Measurements from ENCODE around the gene ZDHHC16.
"Not testable (repeated sequence)": the region's sequence is repeated elsewhere in the genome, so short reads cannot be mapped to it uniquely, and the experiment has no call there.

DNA sequence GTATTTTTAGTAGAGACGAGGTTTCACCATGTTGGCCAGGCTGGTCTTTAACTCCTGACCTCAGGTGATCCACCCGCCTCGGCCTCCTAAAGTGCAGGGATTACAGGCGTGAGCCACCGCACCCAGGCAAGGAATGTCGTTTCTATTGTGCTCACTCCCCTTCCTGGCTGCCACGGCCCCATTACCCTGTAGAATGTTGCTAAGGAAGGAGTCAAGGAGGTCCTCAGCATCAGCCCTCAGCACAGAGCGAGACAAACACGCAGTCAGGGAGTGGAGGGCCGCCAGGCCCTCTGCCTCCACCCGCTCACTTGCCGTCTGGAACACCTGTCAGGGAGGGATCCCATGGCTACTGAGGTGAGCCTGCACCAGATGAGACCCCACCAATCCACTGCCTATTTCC, 22.8 kb downstream of the ZDHHC16 start:
- TF ChIP-seq, protein P1, sequence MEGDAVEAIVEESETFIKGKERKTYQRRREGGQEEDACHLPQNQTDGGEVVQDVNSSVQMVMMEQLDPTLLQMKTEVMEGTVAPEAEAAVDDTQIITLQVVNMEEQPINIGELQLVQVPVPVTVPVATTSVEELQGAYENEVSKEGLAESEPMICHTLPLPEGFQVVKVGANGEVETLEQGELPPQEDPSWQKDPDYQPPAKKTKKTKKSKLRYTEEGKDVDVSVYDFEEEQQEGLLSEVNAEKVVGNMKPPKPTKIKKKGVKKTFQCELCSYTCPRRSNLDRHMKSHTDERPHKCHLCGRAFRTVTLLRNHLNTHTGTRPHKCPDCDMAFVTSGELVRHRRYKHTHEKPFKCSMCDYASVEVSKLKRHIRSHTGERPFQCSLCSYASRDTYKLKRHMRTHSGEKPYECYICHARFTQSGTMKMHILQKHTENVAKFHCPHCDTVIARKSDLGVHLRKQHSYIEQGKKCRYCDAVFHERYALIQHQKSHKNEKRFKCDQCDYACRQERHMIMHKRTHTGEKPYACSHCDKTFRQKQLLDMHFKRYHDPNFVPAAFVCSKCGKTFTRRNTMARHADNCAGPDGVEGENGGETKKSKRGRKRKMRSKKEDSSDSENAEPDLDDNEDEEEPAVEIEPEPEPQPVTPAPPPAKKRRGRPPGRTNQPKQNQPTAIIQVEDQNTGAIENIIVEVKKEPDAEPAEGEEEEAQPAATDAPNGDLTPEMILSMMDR (IDR thresholded peaks at IDR 0.05) = not testable (repeated sequence)
- TF ChIP-seq EP300 (IDR thresholded peaks at IDR 0.05) = not testable (repeated sequence)

Measured in ovary (tissue), 3 donors.